Peyer's patch (tissue), 4 donors: ENCODE measurements around the gene MYRFL. TPM values are rescaled to one million over a fixed set of nuclear protein-coding genes. Genes with fewer than 3 reads are reported as not detected.

Experiments
- DNase-seq, 3 donors: peaks; one replicate each; pipeline ENCODE4 v3.0.0-alpha.2; 2017 to 2019
- H3K27ac ChIP-seq, 4 donors: fragments of 200-600 bp; sonication (generic); one replicate each; pipeline ENCODE4 v1.5.1; 2016 to 2019
- H3K27me3 ChIP-seq, 2 donors: fragments of 200-600 bp; sonication (generic); one replicate each; pipeline ENCODE4 v1.5.1; 2019
- H3K36me3 ChIP-seq, 3 donors: fragments of 200-600 bp; sonication (generic); one replicate each; pipeline ENCODE4 v1.5.1; 2016 to 2019
- H3K4me1 ChIP-seq, 4 donors: fragments of 200-600 bp; sonication (generic); one replicate each; pipeline ENCODE4 v1.5.1; 2016 to 2019
- H3K4me3 ChIP-seq, 4 donors: fragments of 200-600 bp; sonication (generic); 1 replicate in 3 of 4; 2 replicates in 1 of 4; pipeline ENCODE4 v1.5.1; 2016 to 2019; ENCODE audit warnings: mild to moderate bottlenecking in 1 of 4
- H3K9me3 ChIP-seq, 4 donors: fragments of 200-600 bp; sonication (generic); one replicate each; pipeline ENCODE4 v1.5.1; 2016 to 2019; ENCODE audit warnings: mild to moderate bottlenecking in 1 of 4
- POLR2A ChIP-seq, 2 donors: fragments of 450-650 bp; IDR thresholded peaks; one replicate each; pipeline ENCODE4 v1.5.1; 2017; ENCODE audit warnings: antibody characterized with exemption in 2 of 2, mild to moderate bottlenecking in 2 of 2, moderate library complexity in 2 of 2
- total RNA-seq, 4 donors: library from RNA; depleted of rRNA; stranded (reverse); fragments of >200 nt; gene quantifications; one replicate each; pipeline ENCODE4 v1.1.0, GENCODE V29; 2016
- TF ChIP-seq, protein P1 (sequence below), 6 experiments: fragments of 450-650 bp in 4 of 6; fragments of 200-600 bp in 2 of 6; sonication (generic) in 1 of 6; IDR thresholded peaks; one replicate each; pipeline ENCODE4 v1.5.1; 2017 to 2019; ENCODE audit warnings: antibody characterized with exemption in 6 of 6, mild to moderate bottlenecking in 3 of 6, moderate library complexity in 1 of 6

Gene MYRFL
- total RNA-seq, 4 donors from 2014 or later = 12.4 to 60.1 (median 54.5) TPM

GRCh38 chr12:69836015-69836414 lies 11.0 kb downstream of the MYRFL start:
- no peaks in the 10 kb centered on the region for H3K27me3 ChIP-seq
- no peak overlapping the region for H3K4me3 ChIP-seq
- TF ChIP-seq, protein P1, sequence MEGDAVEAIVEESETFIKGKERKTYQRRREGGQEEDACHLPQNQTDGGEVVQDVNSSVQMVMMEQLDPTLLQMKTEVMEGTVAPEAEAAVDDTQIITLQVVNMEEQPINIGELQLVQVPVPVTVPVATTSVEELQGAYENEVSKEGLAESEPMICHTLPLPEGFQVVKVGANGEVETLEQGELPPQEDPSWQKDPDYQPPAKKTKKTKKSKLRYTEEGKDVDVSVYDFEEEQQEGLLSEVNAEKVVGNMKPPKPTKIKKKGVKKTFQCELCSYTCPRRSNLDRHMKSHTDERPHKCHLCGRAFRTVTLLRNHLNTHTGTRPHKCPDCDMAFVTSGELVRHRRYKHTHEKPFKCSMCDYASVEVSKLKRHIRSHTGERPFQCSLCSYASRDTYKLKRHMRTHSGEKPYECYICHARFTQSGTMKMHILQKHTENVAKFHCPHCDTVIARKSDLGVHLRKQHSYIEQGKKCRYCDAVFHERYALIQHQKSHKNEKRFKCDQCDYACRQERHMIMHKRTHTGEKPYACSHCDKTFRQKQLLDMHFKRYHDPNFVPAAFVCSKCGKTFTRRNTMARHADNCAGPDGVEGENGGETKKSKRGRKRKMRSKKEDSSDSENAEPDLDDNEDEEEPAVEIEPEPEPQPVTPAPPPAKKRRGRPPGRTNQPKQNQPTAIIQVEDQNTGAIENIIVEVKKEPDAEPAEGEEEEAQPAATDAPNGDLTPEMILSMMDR (IDR thresholded peaks at IDR 0.05) = no peak
- TF ChIP-seq POLR2A (IDR thresholded peaks at IDR 0.05) = no peak
- no peaks in the 10 kb centered on the region for H3K9me3 ChIP-seq
- peak overlapping the region in 1 of 4 donors; percentile 25 for H3K27ac ChIP-seq
- H3K4me1 ChIP-seq = peaks cover 0 to 35% (median 8%) of the 10 kb centered on the region in 4 donors
- no peak for DNase-seq
- H3K36me3 ChIP-seq = no peaks in the 10 kb centered on the region

GRCh38 chr12:69837191-69837590 lies 12.2 kb downstream of the MYRFL start:
- DNase-seq = no peak
- TF ChIP-seq, protein P1 (IDR thresholded peaks at IDR 0.05) = no peak
- TF ChIP-seq POLR2A (IDR thresholded peaks at IDR 0.05) = no peak
- Histone ChIP-seq H3K27ac (peak overlapping the region in 2 of 4 donors; percentile 55 to 70), H3K27me3 (no peaks in the 10 kb centered on the region), H3K4me3 (peak overlapping the region in 1 of 4 donors; percentile 2), H3K36me3 (no peaks in the 10 kb centered on the region), H3K9me3 (no peaks in the 10 kb centered on the region), H3K4me1 (peaks cover 0 to 40% (median 8%) of the 10 kb centered on the region in 4 donors)

- no peak for TF ChIP-seq POLR2A (IDR thresholded peaks at IDR 0.05)
- TF ChIP-seq, protein P1 (IDR thresholded peaks at IDR 0.05) = no peak
- DNase-seq = peak in 1 of 3 donors; percentile 75
- Histone ChIP-seq H3K27ac (peak overlapping the region in 3 of 4 donors; percentile 11 to 70 (median 55)), H3K36me3 (no peaks in the 10 kb centered on the region), H3K4me3 (peak overlapping the region in 1 of 4 donors; percentile 2), H3K27me3 (no peaks in the 10 kb centered on the region), H3K9me3 (no peaks in the 10 kb centered on the region), H3K4me1 (peaks cover 0 to 46% (median 8%) of the 10 kb centered on the region in 4 donors)
Measured at GRCh38 chr12:69837657-69838415, 12.8 kb downstream of the MYRFL start.

GRCh38 chr12:69840727-69841126 lies 15.7 kb downstream of the MYRFL start:
- TF ChIP-seq, protein P1 (IDR thresholded peaks at IDR 0.05) = no peak
- no peak for TF ChIP-seq POLR2A (IDR thresholded peaks at IDR 0.05)
- peak overlapping the region in 1 of 4 donors; percentile 31 for H3K27ac ChIP-seq
- no peak for DNase-seq

GRCh38 chr12:69843608-69844007 lies 18.6 kb downstream of the MYRFL start:
- Histone ChIP-seq H3K4me3 (no peak overlapping the region), H3K27me3 (no peaks in the 10 kb centered on the region), H3K27ac (no peak overlapping the region), H3K4me1 (peaks cover 0 to 24% (median 0%) of the 10 kb centered on the region in 4 donors), H3K9me3 (no peaks in the 10 kb centered on the region), H3K36me3 (no peaks in the 10 kb centered on the region)
- no peak for DNase-seq
- TF ChIP-seq, protein P1 (IDR thresholded peaks at IDR 0.05) = no peak
- TF ChIP-seq POLR2A (IDR thresholded peaks at IDR 0.05) = no peak

More at GRCh38 chr12:69840727-69841126, 15.7 kb downstream of the MYRFL start:
- peaks cover 0 to 41% (median 5%) of the 10 kb centered on the region in 4 donors for H3K4me1 ChIP-seq
- H3K9me3 ChIP-seq = no peaks in the 10 kb centered on the region
- H3K4me3 ChIP-seq = no peak overlapping the region
- H3K27me3 ChIP-seq = no peaks in the 10 kb centered on the region
- H3K36me3 ChIP-seq = no peaks in the 10 kb centered on the region
